Bronchial epithelial cell (primary cell): Measurements from ENCODE around the gene WDR53. TPM values are rescaled to one million over a fixed set of nuclear protein-coding genes. Genes with fewer than 3 reads are reported as not detected.

Source experiments
- DNase-seq: peaks from one replicate; pipeline ENCODE4 v3.0.0-alpha.2; 2010; ENCODE audit warnings: low read depth
- FAIRE-seq: peaks from 2 replicates; lab custom pipeline; 2011; peaks lifted over from hg19 to GRCh38; lab: Jason Lieb, UNC
- H3K27me3 ChIP-seq: 2 replicates; pipeline ENCODE4 v1.5.1; 2011; ENCODE audit warnings: low read length; ENCODE audit not compliant: control insufficient read depth, insufficient read depth
- H3K36me3 ChIP-seq: 2 replicates; pipeline ENCODE4 v1.5.1; 2011; ENCODE audit warnings: low read length; ENCODE audit not compliant: control insufficient read depth, insufficient read depth
- H3K4me3 ChIP-seq: 2 replicates; pipeline ENCODE4 v1.5.1; 2011; ENCODE audit warnings: mild to moderate bottlenecking, low read depth, low read length, control low read depth
- CTCF ChIP-seq: IDR thresholded peaks from 2 replicates; pipeline ENCODE4 v1.5.1; 2011; ENCODE audit warnings: mild to moderate bottlenecking, moderate library complexity, low read length, control low read depth, inconsistent platforms; ENCODE audit not compliant: insufficient read depth, severe bottlenecking
- total RNA-seq: library from RNA; depleted of rRNA; stranded (reverse); fragments of >200 nt; gene quantifications from 2 replicates; pipeline ENCODE4 v1.2.1, GENCODE V29; 2014

Gene WDR53
- total RNA-seq, 1 donor from 2014 or later: 9.5 TPM

- Histone ChIP-seq H3K4me3 (no peak overlapping the region), H3K36me3 (no peaks in the 10 kb centered on the region), H3K27me3 (no peaks in the 10 kb centered on the region)
- DNase-seq (peak; percentile 83), FAIRE-seq (no peak)
- peak; percentile 20 for TF ChIP-seq CTCF
Measured at GRCh38 chr3:196563721-196564225, 4.6 kb downstream of the WDR53 start.

GRCh38 chr3:196559826-196560225 is 8.5 kb downstream of the WDR53 start:
- no peak for FAIRE-seq

GRCh38 chr3:196558476-196558875 is 9.9 kb downstream of the WDR53 start:
- H3K27me3 ChIP-seq: no peaks in the 10 kb centered on the region
- no peak for TF ChIP-seq CTCF
- no peaks in the 10 kb centered on the region for H3K36me3 ChIP-seq
- DNase-seq (no peak), FAIRE-seq (no peak)
- no peak overlapping the region for H3K4me3 ChIP-seq

More at GRCh38 chr3:196559826-196560225, 8.5 kb downstream of the WDR53 start:
- TF ChIP-seq CTCF: no peak
- no peak overlapping the region for H3K4me3 ChIP-seq
- no peaks in the 10 kb centered on the region for H3K36me3 ChIP-seq
- DNase-seq: peak; percentile 32
- no peaks in the 10 kb centered on the region for H3K27me3 ChIP-seq

- H3K36me3 ChIP-seq: no peaks in the 10 kb centered on the region
- H3K27me3 ChIP-seq: no peaks in the 10 kb centered on the region
- no peak for DNase-seq
- FAIRE-seq: no peak
- H3K4me3 ChIP-seq: no peak overlapping the region
- no peak for TF ChIP-seq CTCF
Measured at GRCh38 chr3:196557236-196557635, 11.1 kb downstream of the WDR53 start.

- Histone ChIP-seq H3K27me3 (no peaks in the 10 kb centered on the region), H3K36me3 (no peaks in the 10 kb centered on the region), H3K4me3 (no peak overlapping the region)
- no peak for FAIRE-seq
- DNase-seq: no peak
- no peak for TF ChIP-seq CTCF
Measured at GRCh38 chr3:196555295-196555694, 13.1 kb downstream of the WDR53 start.

- H3K36me3 ChIP-seq: no peaks in the 10 kb centered on the region
- no peak for TF ChIP-seq CTCF
- FAIRE-seq (no peak), DNase-seq (no peak)
- no peaks in the 10 kb centered on the region for H3K27me3 ChIP-seq
- H3K4me3 ChIP-seq: no peak overlapping the region
Measured at GRCh38 chr3:196554205-196554604, 14.1 kb downstream of the WDR53 start.
